ENCODE data around the gene TOMM5.
A peak's percentile ranks its signal among the peaks of the same experiment; 100 is the strongest.

TOMM5 gene

GRCh38 chr9:37593883-37594448 is 1.6 kb upstream of the TOMM5 start:
- Histone ChIP-seq H2AK5ac (ENCODE audit: low read length, severe bottlenecking) (no peak overlapping the region), H3K4me3 (ENCODE audit: insufficient read depth in 1 of 2, low read depth in 1 of 2, low read length in 2 of 2) (peak overlapping the region in 1 of 2 experiments; percentile 49), H3K23ac (ENCODE audit: low read length in 2 of 2) (no peak overlapping the region), H3K79me1 (replicated peaks; ENCODE audit: low read length, poor library complexity, severe bottlenecking) (no peaks in the 10 kb centered on the region), H3K27me3 (ENCODE audit: control insufficient read depth in 1 of 2, insufficient read depth in 1 of 2, low read length in 2 of 2) (peaks cover 0 to 14% of the 10 kb centered on the region in 2 experiments), H4K91ac (ENCODE audit: low read length) (no peak overlapping the region), H3K4me2 (ENCODE audit: low read length, poor library complexity, severe bottlenecking) (no peak overlapping the region), H3K9ac (ENCODE audit: low read length) (no peak overlapping the region), H2BK5ac (ENCODE audit: low read depth, low read length, poor library complexity, severe bottlenecking) (no peak overlapping the region), H3K9me3 (ENCODE audit: control insufficient read depth, low read length) (no peaks in the 10 kb centered on the region), H3K27ac (ENCODE audit: low read length, poor library complexity, severe bottlenecking) (no peak overlapping the region), H4K8ac (ENCODE audit: low read length) (no peak overlapping the region), H3K4me1 (ENCODE audit: control insufficient read depth, insufficient read depth, low read depth, low read length) (peaks cover 6% of the 10 kb centered on the region), H2AFZ (ENCODE audit: low read depth, low read length) (peak overlapping the region; percentile 60), H3K18ac (ENCODE audit: low read depth in 1 of 2, low read length in 2 of 2) (peak overlapping the region in 1 of 2 experiments; percentile 30), H3K14ac (ENCODE audit: low read length in 2 of 2) (no peak overlapping the region), H2BK12ac (ENCODE audit: low read length in 2 of 2) (no peak overlapping the region), H3K4ac (ENCODE audit: low read depth in 1 of 2, low read length in 2 of 2) (no peak overlapping the region), H2BK120ac (ENCODE audit: low read depth, low read length) (no peak overlapping the region), H2BK15ac (ENCODE audit: low read depth, poor library complexity, severe bottlenecking) (no peak overlapping the region), H3K36me3 (ENCODE audit: control insufficient read depth in 1 of 2, insufficient read depth in 2 of 2, low read depth in 1 of 2, low read length in 2 of 2) (peaks cover 0 to 7% of the 10 kb centered on the region in 2 experiments)
- WGBS = 91% methylated on average over 5 of the region's 6 CpGs
- DNase-seq = no peak

GRCh38 chr9:37587521-37587920 is 4.9 kb downstream of the TOMM5 start:
- Histone ChIP-seq H2AK5ac (ENCODE audit: low read length, severe bottlenecking) (no peak overlapping the region), H3K27me3 (ENCODE audit: control insufficient read depth in 1 of 2, insufficient read depth in 1 of 2, low read length in 2 of 2) (no peaks in the 10 kb centered on the region), H3K23ac (ENCODE audit: low read length in 2 of 2) (no peak overlapping the region), H3K27ac (ENCODE audit: low read length, poor library complexity, severe bottlenecking) (no peak overlapping the region), H2AFZ (ENCODE audit: low read depth, low read length) (no peak overlapping the region), H4K8ac (ENCODE audit: low read length) (no peak overlapping the region), H2BK12ac (ENCODE audit: low read length in 2 of 2) (no peak overlapping the region), H3K79me1 (replicated peaks; ENCODE audit: low read length, poor library complexity, severe bottlenecking) (peaks cover 14% of the 10 kb centered on the region), H3K9me3 (ENCODE audit: control insufficient read depth, low read length) (no peaks in the 10 kb centered on the region), H3K36me3 (ENCODE audit: control insufficient read depth in 1 of 2, insufficient read depth in 2 of 2, low read depth in 1 of 2, low read length in 2 of 2) (peaks cover 6 to 69% of the 10 kb centered on the region in 2 experiments), H4K91ac (ENCODE audit: low read length) (no peak overlapping the region), H2BK5ac (ENCODE audit: low read depth, low read length, poor library complexity, severe bottlenecking) (no peak overlapping the region), H3K18ac (ENCODE audit: low read depth in 1 of 2, low read length in 2 of 2) (no peak overlapping the region), H3K4me1 (ENCODE audit: control insufficient read depth, insufficient read depth, low read depth, low read length) (peaks cover 6% of the 10 kb centered on the region), H2BK120ac (ENCODE audit: low read depth, low read length) (no peak overlapping the region), H2BK15ac (ENCODE audit: low read depth, poor library complexity, severe bottlenecking) (no peak overlapping the region), H3K14ac (ENCODE audit: low read length in 2 of 2) (no peak overlapping the region), H3K4ac (ENCODE audit: low read depth in 1 of 2, low read length in 2 of 2) (no peak overlapping the region), H3K9ac (ENCODE audit: low read length) (peak overlapping the region; percentile 13), H3K4me2 (ENCODE audit: low read length, poor library complexity, severe bottlenecking) (no peak overlapping the region), H3K4me3 (ENCODE audit: insufficient read depth in 1 of 2, low read depth in 1 of 2, low read length in 2 of 2) (no peak overlapping the region)
- 100% methylated on average over 4 of the region's 4 CpGs for WGBS
- DNase-seq = no peak

- no peak overlapping the region for H3K23ac ChIP-seq (ENCODE audit: low read length in 2 of 2)
- no peak overlapping the region for H2AFZ ChIP-seq (ENCODE audit: low read depth, low read length)
- no peak for DNase-seq
- peaks cover 22% of the 10 kb centered on the region for H3K79me1 ChIP-seq (replicated peaks; ENCODE audit: low read length, poor library complexity, severe bottlenecking)
- no peak overlapping the region for H3K14ac ChIP-seq (ENCODE audit: low read length in 2 of 2)
- H3K9ac ChIP-seq (ENCODE audit: low read length) = no peak overlapping the region
- H3K27me3 ChIP-seq (ENCODE audit: control insufficient read depth in 1 of 2, insufficient read depth in 1 of 2, low read length in 2 of 2) = no peaks in the 10 kb centered on the region
- no peak overlapping the region for H3K18ac ChIP-seq (ENCODE audit: low read depth in 1 of 2, low read length in 2 of 2)
- H4K91ac ChIP-seq (ENCODE audit: low read length) = no peak overlapping the region
- H3K4me3 ChIP-seq (ENCODE audit: insufficient read depth in 1 of 2, low read depth in 1 of 2, low read length in 2 of 2) = no peak overlapping the region
- no peak overlapping the region for H2BK5ac ChIP-seq (ENCODE audit: low read depth, low read length, poor library complexity, severe bottlenecking)
- 80% methylated on average over 3 of the region's 3 CpGs for WGBS
- H2BK12ac ChIP-seq (ENCODE audit: low read length in 2 of 2) = no peak overlapping the region
- H3K4me1 ChIP-seq (ENCODE audit: control insufficient read depth, insufficient read depth, low read depth, low read length) = no peaks in the 10 kb centered on the region
- H3K4me2 ChIP-seq (ENCODE audit: low read length, poor library complexity, severe bottlenecking) = no peak overlapping the region
- H3K9me3 ChIP-seq (ENCODE audit: control insufficient read depth, low read length) = no peaks in the 10 kb centered on the region
- H3K36me3 ChIP-seq (ENCODE audit: control insufficient read depth in 1 of 2, insufficient read depth in 2 of 2, low read depth in 1 of 2, low read length in 2 of 2) = peaks cover 8 to 86% of the 10 kb centered on the region in 2 experiments
- no peak overlapping the region for H3K27ac ChIP-seq (ENCODE audit: low read length, poor library complexity, severe bottlenecking)
- no peak overlapping the region for H3K4ac ChIP-seq (ENCODE audit: low read depth in 1 of 2, low read length in 2 of 2)
- no peak overlapping the region for H4K8ac ChIP-seq (ENCODE audit: low read length)
- H2BK120ac ChIP-seq (ENCODE audit: low read depth, low read length) = no peak overlapping the region
- no peak overlapping the region for H2AK5ac ChIP-seq (ENCODE audit: low read length, severe bottlenecking)
- no peak overlapping the region for H2BK15ac ChIP-seq (ENCODE audit: low read depth, poor library complexity, severe bottlenecking)
Observed at GRCh38 chr9:37583522-37584121, 8.8 kb downstream of the TOMM5 start.

- Histone ChIP-seq H3K4me1 (ENCODE audit: control insufficient read depth, insufficient read depth, low read depth, low read length) (no peaks in the 10 kb centered on the region), H2BK120ac (ENCODE audit: low read depth, low read length) (no peak overlapping the region), H3K9ac (ENCODE audit: low read length) (peak overlapping the region; percentile 36), H4K8ac (ENCODE audit: low read length) (no peak overlapping the region), H3K79me1 (replicated peaks; ENCODE audit: low read length, poor library complexity, severe bottlenecking) (peaks cover 22% of the 10 kb centered on the region), H3K4me2 (ENCODE audit: low read length, poor library complexity, severe bottlenecking) (no peak overlapping the region), H3K4ac (ENCODE audit: low read depth in 1 of 2, low read length in 2 of 2) (no peak overlapping the region), H3K36me3 (ENCODE audit: control insufficient read depth in 1 of 2, insufficient read depth in 2 of 2, low read depth in 1 of 2, low read length in 2 of 2) (peaks cover 8 to 76% of the 10 kb centered on the region in 2 experiments), H3K27ac (ENCODE audit: low read length, poor library complexity, severe bottlenecking) (no peak overlapping the region), H3K4me3 (ENCODE audit: insufficient read depth in 1 of 2, low read depth in 1 of 2, low read length in 2 of 2) (no peak overlapping the region), H2BK12ac (ENCODE audit: low read length in 2 of 2) (no peak overlapping the region), H4K91ac (ENCODE audit: low read length) (no peak overlapping the region), H3K14ac (ENCODE audit: low read length in 2 of 2) (no peak overlapping the region), H2AFZ (ENCODE audit: low read depth, low read length) (no peak overlapping the region), H2BK15ac (ENCODE audit: low read depth, poor library complexity, severe bottlenecking) (no peak overlapping the region), H3K9me3 (ENCODE audit: control insufficient read depth, low read length) (no peaks in the 10 kb centered on the region), H3K27me3 (ENCODE audit: control insufficient read depth in 1 of 2, insufficient read depth in 1 of 2, low read length in 2 of 2) (no peaks in the 10 kb centered on the region), H2BK5ac (ENCODE audit: low read depth, low read length, poor library complexity, severe bottlenecking) (no peak overlapping the region), H3K23ac (ENCODE audit: low read length in 2 of 2) (no peak overlapping the region), H2AK5ac (ENCODE audit: low read length, severe bottlenecking) (no peak overlapping the region), H3K18ac (ENCODE audit: low read depth in 1 of 2, low read length in 2 of 2) (no peak overlapping the region)
- peak; percentile 77 for DNase-seq
- whole genome bisulfite sequencing = 95% methylated on average over 5 of the region's 6 CpGs
Observed at GRCh38 chr9:37582548-37583157, 9.7 kb downstream of the TOMM5 start.
